Peyer's patch (tissue), 4 donors: Measurements from ENCODE around the gene ECPAS. TPM values are rescaled to one million over a fixed set of nuclear protein-coding genes. Genes with fewer than 3 reads are reported as not detected.

Experiments
- DNase-seq, 3 donors: peaks; one replicate each; pipeline ENCODE4 v3.0.0-alpha.2; 2017 to 2019
- H3K27ac ChIP-seq, 4 donors: fragments of 200-600 bp; sonication (generic); one replicate each; pipeline ENCODE4 v1.5.1; 2016 to 2019
- H3K27me3 ChIP-seq, 2 donors: fragments of 200-600 bp; sonication (generic); one replicate each; pipeline ENCODE4 v1.5.1; 2019
- H3K36me3 ChIP-seq, 3 donors: fragments of 200-600 bp; sonication (generic); one replicate each; pipeline ENCODE4 v1.5.1; 2016 to 2019
- H3K4me1 ChIP-seq, 4 donors: fragments of 200-600 bp; sonication (generic); one replicate each; pipeline ENCODE4 v1.5.1; 2016 to 2019
- H3K4me3 ChIP-seq, 4 donors: fragments of 200-600 bp; sonication (generic); 1 replicate in 3 of 4; 2 replicates in 1 of 4; pipeline ENCODE4 v1.5.1; 2016 to 2019; ENCODE audit warnings: mild to moderate bottlenecking in 1 of 4
- H3K9me3 ChIP-seq, 4 donors: fragments of 200-600 bp; sonication (generic); one replicate each; pipeline ENCODE4 v1.5.1; 2016 to 2019; ENCODE audit warnings: mild to moderate bottlenecking in 1 of 4
- CTCF ChIP-seq, 6 experiments: fragments of 450-650 bp in 4 of 6; fragments of 200-600 bp in 2 of 6; sonication (generic) in 1 of 6; IDR thresholded peaks; one replicate each; pipeline ENCODE4 v1.5.1; 2017 to 2019; ENCODE audit warnings: antibody characterized with exemption in 6 of 6, mild to moderate bottlenecking in 3 of 6, moderate library complexity in 1 of 6
- POLR2A ChIP-seq, 2 donors: fragments of 450-650 bp; IDR thresholded peaks; one replicate each; pipeline ENCODE4 v1.5.1; 2017; ENCODE audit warnings: antibody characterized with exemption in 2 of 2, mild to moderate bottlenecking in 2 of 2, moderate library complexity in 2 of 2
- total RNA-seq, 4 donors: library from RNA; depleted of rRNA; stranded (reverse); fragments of >200 nt; gene quantifications; one replicate each; pipeline ENCODE4 v1.1.0, GENCODE V29; 2016

The ECPAS gene
- total RNA-seq, 4 donors from 2014 or later, result 108 to 179 (median 133) TPM

GRCh38 chr9:111372297-111372696 is 111.9 kb downstream of the ECPAS start:
- Histone ChIP-seq H3K9me3 (no peaks in the 10 kb centered on the region), H3K36me3 (peaks cover 0 to 96% (median 2%) of the 10 kb centered on the region in 3 donors), H3K27ac (no peak overlapping the region), H3K27me3 (no peaks in the 10 kb centered on the region), H3K4me1 (no peaks in the 10 kb centered on the region), H3K4me3 (no peak overlapping the region)
- TF ChIP-seq POLR2A (IDR thresholded peaks at IDR 0.05), result no peak
- no peak for TF ChIP-seq CTCF (IDR thresholded peaks at IDR 0.05)
- DNase-seq, result no peak

DNA sequence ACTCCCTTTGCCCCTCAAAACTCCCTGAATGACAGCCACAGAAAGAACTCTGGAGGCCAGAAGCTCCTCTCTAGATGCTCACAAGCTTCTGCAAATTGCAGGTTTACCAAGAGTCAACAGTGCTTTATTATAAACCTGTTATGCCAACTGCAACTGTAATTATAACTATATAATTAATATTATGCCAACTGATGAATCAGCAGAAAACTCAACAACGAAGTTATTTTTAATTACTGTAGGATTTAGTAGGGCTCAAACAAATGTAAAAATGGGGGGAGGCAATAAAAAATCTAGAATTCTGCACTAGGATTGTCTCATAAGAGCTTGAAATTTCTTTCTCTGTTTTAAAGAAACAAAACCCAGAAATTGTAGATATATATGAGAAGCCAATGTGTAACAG is 117.2 kb downstream of the ECPAS start:
- H3K4me3 ChIP-seq, result no peak overlapping the region
- H3K9me3 ChIP-seq, result no peaks in the 10 kb centered on the region
- H3K27ac ChIP-seq, result no peak overlapping the region
- H3K36me3 ChIP-seq, result peaks cover 0 to 83% (median 2%) of the 10 kb centered on the region in 3 donors
- no peaks in the 10 kb centered on the region for H3K27me3 ChIP-seq
- TF ChIP-seq POLR2A (IDR thresholded peaks at IDR 0.05), result no peak
- TF ChIP-seq CTCF (IDR thresholded peaks at IDR 0.05), result no peak
- H3K4me1 ChIP-seq, result no peaks in the 10 kb centered on the region
- no peak for DNase-seq

- H3K36me3 ChIP-seq, result peaks cover 0 to 50% (median 0%) of the 10 kb centered on the region in 3 donors
- no peak for DNase-seq
- H3K9me3 ChIP-seq, result no peaks in the 10 kb centered on the region
- TF ChIP-seq CTCF (IDR thresholded peaks at IDR 0.05), result no peak
- no peak for TF ChIP-seq POLR2A (IDR thresholded peaks at IDR 0.05)
- H3K27me3 ChIP-seq, result no peaks in the 10 kb centered on the region
- no peaks in the 10 kb centered on the region for H3K4me1 ChIP-seq
- no peak overlapping the region for H3K4me3 ChIP-seq
- no peak overlapping the region for H3K27ac ChIP-seq
Observed at GRCh38 chr9:111362526-111362925, 121.7 kb downstream of the ECPAS start.

DNA sequence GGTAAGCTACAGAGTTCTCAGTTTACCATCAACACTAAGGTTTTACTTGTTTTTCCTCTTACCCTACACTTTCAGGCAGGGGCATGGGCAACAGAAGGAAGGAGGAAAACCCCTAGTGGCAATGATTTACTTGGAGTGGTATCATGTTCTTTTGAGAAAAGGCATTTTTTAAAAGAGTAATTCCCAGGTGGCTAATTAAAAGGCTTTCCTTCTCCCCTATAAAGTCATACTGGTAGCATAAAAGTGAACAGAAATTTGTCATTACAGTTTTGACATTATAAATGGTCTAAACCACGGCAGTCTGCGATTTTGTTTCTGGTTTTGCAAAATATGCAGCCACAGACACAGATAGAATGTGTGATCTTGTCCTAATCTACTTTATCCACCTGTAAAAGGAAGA is 123.3 kb downstream of the ECPAS start:
- Histone ChIP-seq H3K4me3 (no peak overlapping the region), H3K4me1 (no peaks in the 10 kb centered on the region), H3K36me3 (peaks cover 0 to 34% (median 0%) of the 10 kb centered on the region in 3 donors), H3K27ac (no peak overlapping the region), H3K9me3 (no peaks in the 10 kb centered on the region), H3K27me3 (no peaks in the 10 kb centered on the region)
- no peak for DNase-seq
- TF ChIP-seq POLR2A (IDR thresholded peaks at IDR 0.05), result no peak
- TF ChIP-seq CTCF (IDR thresholded peaks at IDR 0.05), result no peak

DNA sequence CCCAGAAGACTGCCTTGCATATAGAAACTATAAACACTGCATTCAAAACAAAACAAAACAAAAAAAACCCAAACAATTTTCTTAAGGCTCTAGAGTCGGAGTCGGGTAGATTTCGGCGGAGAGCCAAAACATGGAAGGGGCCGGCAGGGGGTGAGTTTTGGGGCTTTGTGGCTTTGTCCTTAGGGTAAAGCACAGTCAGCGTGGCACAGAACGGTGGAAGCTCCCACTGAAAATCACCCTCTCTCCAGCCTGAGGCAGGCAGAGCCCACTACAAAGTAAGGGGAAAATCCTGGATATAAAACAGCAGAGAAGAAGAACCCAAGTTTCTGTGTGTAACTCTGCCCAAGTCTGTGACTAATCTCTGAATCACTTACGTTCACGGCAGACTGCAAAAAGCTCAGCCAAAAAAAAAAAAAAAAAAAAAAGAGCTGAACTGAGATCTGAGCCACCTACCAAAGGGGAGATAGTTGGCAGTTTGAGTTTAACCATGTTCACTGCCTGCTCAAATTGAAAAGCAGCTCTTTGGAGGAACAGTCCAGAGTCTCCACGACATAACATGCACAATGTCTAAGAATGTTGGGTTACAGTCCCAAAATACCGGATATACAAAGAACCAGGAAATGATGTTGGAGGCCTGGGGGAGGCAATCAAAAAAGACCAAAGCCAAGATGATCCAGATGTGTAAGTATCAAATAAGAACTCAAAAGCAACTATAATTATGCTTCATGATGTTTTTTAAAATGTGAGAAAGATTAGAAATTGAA is 127.5 kb downstream of the ECPAS start:
- DNase-seq, result no peak
- H3K27me3 ChIP-seq, result no peaks in the 10 kb centered on the region
- no peaks in the 10 kb centered on the region for H3K9me3 ChIP-seq
- H3K4me1 ChIP-seq, result no peaks in the 10 kb centered on the region
- no peak overlapping the region for H3K27ac ChIP-seq
- TF ChIP-seq POLR2A (IDR thresholded peaks at IDR 0.05) (no peak), CTCF (IDR thresholded peaks at IDR 0.05) (no peak)
- H3K4me3 ChIP-seq, result no peak overlapping the region
- H3K36me3 ChIP-seq, result peaks cover 0 to 9% (median 0%) of the 10 kb centered on the region in 3 donors
